ENCODE data around the gene ZBTB25.

- TF ChIP-seq, protein P1, sequence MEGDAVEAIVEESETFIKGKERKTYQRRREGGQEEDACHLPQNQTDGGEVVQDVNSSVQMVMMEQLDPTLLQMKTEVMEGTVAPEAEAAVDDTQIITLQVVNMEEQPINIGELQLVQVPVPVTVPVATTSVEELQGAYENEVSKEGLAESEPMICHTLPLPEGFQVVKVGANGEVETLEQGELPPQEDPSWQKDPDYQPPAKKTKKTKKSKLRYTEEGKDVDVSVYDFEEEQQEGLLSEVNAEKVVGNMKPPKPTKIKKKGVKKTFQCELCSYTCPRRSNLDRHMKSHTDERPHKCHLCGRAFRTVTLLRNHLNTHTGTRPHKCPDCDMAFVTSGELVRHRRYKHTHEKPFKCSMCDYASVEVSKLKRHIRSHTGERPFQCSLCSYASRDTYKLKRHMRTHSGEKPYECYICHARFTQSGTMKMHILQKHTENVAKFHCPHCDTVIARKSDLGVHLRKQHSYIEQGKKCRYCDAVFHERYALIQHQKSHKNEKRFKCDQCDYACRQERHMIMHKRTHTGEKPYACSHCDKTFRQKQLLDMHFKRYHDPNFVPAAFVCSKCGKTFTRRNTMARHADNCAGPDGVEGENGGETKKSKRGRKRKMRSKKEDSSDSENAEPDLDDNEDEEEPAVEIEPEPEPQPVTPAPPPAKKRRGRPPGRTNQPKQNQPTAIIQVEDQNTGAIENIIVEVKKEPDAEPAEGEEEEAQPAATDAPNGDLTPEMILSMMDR (IDR thresholded peaks at IDR 0.05) = no peak
- no peak for TF ChIP-seq POLR2A (IDR thresholded peaks at IDR 0.05)
Observed at GRCh38 chr14:64444140-64444539, 59.5 kb downstream of the ZBTB25 start.

Data from tibial nerve (tissue), 3 donors.